Stimulated activated CD4-positive, alpha-beta T cell treated with anti-CD3 and anti-CD28 coated beads, Interleukin-15, amount 100 ng/mL, for 48 hours (primary cell): Measurements from ENCODE around the gene IRF4.

Source experiments
- DNase-seq, 2 donors: peaks; one replicate each; pipeline ENCODE4 v3.0.0-alpha.2; 2020; ENCODE audit warnings: low read depth in 2 of 2

Gene IRF4

DNA sequence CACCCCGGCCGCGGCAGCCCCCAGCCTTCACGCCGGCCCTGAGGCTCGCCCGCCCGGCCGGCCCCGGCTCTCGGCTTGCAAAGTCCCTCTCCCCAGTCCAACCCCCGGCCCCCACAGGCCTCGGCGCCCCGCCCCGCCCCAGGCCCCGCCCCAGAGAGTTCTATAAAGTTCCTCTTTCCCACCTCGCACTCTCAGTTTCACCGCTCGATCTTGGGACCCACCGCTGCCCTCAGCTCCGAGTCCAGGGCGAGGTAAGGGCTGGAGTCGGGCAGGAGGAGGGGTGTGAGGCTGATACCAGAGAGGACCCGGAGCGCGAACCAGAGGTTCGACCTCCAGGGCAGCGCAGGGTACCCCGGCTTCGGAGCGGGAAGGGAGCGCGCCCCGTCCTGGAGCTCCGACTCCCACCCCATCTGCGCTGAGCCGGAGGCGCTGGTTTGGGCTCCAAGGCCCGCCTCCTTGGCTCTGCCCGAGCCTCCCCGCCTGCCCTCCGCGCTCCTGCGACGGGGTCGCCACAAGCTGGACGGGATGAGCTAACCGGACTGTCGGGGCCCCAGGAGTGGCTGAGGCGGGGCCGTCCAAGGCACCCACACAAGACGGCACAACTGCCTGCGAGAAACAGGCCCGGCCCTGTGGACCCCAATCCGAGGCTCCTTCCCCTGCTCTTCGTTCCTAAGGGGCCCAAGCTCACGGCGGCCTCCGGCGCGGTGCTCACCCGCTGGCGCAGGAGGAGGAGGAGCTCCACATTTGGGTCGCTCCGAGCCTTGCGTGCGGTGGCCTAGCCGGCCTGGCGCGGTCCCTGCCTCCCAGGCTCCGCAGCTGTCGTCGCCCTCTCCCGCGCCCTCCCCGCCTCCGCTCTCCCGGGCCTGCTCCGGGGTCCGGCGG is at the start of gene IRF4:
Gene IRF4 (plus strand): TSS at position 194 of the 882 bp plus-strand sequence. CDS start 1,401 bp downstream, outside the sequence.
- peak in 1 of 2 donors; percentile 64 for DNase-seq

DNA sequence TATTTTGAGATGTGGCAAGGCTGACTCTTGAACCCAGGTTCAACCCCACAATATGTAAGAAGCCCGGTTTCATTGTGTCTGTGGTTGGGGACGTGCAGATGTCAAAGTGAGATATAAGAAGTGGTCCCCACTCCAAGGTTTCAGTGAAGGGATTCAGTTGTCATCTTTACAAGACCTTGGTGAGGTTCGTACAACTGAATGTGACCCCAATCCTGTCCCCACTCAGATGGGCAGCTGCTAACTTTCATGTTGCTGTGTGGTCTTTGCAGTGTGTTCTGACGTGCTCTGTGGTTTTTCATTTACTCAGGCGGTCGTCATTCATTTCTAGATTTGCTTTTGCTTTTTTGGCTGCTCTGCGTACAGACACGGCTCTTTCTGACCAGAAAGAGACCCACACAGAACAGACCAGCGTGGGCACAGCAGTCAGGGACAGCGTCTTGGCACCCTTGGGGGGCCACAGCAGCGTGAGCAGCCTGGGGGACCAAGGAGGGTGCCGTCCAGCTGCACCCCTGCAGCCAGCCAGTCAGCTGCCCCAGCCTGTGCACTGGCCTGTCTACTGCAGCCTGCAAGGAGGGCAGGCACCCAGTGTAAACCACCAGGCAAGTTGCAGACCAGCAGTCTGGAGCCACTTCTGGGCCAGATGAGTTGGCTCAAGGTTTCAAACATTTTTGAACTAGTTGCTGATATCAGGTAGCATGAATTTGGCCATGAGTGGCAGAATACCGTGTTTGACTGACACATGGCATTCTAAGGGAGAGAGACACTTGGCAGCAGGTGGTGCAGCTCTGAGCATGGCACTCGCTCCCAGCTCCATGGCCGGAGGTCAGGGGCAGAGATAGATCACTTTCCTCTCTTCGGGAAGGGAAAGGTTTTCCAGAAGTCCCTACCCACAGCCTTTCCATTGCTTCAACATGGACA is 49.4 kb upstream of the IRF4 start:
- no peak for DNase-seq

DNA sequence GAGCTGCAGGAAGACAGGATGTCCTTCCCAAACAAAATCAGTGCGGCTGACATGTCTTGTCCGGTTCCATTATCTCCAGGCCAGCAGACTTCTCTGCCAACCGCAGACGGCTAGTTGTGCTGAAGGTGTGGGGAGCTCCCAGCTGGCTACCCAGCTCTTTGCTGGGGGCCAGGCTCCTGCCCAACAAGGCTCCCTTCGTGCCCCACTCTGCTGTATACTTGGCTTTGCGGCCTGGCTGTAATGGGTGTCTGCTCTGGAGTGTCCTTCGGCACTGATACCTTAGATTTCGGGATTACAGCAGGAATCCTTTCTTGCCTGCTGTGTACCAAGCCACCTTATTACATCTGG is 48.7 kb upstream of the IRF4 start:
- DNase-seq: no peak

DNA sequence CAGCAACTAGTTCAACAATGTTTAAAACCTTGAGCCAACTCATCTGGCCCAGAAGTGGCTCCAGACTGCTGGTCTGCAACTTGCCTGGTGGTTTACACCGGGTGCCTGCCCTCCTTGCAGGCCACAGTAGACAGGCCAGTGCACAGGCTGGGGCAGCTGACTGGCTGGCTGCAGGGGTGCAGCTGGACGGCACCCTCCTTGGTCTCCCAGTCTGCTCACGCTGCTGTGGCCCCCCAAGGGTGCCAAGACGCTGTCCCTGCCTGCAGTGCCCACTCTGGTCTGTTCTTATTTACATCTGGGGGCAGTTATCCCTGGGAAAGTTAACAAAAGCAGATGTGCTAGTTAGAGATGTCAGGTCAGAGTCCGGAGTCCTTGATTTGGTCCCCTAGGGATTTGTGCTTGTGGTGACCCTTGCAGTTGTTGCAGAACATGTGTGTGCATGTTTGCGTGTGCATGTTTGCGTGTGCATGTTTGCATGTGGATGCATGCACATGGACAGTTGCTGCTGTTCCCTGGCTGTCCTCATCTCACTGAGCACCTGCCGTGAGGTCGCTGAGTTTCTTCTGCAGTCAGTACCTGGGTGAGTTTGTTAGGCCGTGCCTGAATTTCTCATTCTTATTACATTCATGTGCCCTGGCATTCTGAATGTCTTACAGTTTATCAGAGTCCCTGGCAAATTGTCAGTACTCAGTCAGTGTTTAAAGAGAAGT is 48.2 kb upstream of the IRF4 start:
- no peak for DNase-seq

DNA sequence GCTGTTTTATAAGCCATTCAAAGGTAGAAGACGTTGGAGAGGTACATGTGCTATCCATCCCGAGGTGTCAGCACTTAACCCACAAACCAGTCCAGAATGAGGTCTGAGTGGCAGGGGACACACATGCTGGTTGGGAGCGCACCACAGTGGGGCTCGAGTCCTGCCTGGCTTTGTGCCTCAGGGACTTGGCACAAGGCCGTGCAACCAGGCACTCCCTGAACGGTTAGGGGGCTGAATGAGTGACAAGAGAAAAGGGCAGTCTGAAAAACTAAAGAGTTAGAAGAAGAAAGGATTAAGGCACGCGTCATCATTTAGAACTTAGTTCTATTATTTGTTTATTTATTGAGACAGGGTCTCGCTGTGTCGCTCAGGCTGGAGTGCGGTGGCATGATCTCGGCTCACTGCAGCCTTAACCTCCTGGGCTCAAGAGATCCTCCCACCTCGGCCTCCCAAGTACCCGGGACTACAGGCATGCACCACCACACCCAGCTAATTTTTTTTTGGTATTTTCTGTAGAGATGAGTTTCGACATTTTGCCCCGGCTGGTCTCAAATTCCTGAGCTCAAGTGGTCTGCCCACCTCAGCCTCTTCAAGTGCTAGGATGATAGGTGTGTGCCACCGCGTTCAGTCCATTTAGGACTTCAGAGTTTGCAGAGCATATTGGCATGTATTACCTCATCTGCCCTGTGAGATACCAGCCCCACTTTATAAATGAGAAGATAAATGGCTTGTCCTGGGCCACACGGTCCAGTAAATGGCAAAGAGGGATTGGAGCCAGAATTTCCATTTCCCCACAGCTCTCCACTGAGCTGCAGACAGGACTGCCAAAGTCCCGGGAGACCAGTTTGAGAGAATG is 47.4 kb upstream of the IRF4 start:
- DNase-seq: no peak

DNA sequence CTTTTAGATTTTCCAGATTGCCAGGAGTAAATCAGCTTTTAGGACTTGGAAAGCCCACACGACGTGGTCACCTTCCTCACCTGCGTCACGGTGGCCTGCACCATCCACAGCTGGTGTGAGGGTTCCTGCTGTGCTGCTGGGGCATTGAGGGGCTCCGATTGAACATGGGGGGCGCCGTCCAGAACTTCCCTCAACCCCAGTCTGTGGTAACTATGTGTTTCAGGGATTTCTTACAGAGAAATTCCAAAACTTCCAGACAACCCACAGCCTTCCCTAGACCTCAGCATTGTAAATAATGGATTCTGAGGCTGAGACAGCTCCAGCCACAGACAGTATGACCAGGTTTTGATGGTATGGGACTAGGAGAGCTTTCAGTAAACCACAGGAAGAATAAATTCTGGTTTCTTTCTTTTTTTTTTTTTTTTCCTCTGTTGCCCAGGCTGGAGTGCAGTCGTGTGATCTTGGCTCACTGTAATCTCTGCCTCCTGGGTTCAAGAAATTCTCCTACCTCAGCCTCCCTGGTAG is 46.7 kb upstream of the IRF4 start:
- no peak for DNase-seq

DNA sequence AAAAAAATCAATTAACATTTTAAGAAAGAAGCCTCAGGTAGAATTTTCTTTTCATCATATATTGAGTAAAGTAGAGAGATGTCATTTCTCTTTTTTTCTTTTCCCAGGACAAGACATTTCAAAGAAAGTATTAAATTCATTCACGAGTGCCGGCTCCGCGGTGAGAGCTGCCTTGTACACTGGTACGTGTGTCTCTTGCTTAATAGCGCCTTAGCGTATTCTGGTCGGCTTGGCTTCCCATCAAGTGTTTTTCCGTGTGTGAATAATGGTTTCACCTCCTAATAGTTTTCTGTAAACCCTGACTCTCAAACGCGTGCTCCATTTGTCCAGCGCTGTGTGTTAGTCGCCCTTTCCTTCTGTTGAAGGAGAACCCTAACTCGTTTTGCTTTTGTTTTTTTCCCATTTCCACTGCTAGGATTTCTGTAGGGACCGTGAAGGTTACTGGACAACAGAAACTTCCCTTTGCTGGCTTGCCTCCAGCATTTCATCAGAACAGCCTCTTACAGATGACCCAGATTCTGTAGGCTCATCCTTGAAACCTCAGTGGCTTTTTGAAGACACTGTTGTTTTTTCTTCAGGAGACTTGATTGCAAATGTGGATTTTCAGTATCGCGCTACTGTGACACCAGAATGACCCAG is 45.7 kb upstream of the IRF4 start:
- DNase-seq: no peak

DNA sequence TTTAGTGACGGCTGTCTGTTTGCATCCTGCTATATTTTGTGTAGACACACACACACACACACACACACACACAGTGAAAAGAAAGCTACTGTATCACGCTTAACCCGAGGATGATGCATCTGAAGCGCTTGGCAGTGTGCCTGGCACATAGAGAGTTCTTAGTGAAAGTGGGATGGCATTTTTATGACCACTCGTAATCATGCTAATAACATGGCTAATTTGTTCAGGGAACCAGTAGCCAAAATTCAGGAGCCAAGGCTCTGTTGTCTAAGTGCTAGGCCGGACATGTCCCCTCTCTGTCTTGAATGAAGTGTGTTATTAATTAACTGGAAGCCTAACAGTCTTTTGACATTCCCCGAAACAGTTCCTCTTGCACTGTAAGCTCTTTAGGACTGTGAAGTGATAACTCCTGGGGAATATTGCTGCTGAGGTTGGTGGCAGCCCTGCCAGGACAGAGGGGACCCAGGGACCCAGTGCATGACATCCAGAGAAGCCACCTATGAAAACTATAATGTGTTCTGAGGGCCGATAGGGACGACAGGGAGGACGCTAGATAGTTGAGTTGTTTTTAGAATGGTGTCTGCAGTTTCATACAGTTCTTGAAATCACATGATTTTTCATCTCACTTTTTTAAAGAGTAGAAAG is 45.0 kb upstream of the IRF4 start:
- DNase-seq: no peak

DNA sequence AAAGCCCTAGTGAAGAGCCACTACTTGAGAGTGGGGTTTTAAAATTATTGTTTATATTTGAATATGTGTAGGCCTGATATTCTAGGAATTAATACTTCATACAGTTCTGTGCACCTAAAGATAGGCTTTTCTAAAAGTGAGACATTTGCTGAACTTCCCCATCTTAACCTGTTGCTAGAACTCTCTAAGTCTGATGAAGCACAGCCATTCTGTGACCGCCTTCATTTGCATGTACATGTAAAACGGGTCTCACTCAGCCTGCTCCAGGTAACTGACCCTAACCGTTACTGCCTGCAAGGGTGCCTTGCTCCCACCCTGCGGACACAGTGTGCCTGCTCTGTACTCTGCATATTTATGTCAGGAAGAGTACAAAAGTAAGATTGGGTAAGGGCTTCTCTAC is 44.3 kb upstream of the IRF4 start:
- no peak for DNase-seq

DNA sequence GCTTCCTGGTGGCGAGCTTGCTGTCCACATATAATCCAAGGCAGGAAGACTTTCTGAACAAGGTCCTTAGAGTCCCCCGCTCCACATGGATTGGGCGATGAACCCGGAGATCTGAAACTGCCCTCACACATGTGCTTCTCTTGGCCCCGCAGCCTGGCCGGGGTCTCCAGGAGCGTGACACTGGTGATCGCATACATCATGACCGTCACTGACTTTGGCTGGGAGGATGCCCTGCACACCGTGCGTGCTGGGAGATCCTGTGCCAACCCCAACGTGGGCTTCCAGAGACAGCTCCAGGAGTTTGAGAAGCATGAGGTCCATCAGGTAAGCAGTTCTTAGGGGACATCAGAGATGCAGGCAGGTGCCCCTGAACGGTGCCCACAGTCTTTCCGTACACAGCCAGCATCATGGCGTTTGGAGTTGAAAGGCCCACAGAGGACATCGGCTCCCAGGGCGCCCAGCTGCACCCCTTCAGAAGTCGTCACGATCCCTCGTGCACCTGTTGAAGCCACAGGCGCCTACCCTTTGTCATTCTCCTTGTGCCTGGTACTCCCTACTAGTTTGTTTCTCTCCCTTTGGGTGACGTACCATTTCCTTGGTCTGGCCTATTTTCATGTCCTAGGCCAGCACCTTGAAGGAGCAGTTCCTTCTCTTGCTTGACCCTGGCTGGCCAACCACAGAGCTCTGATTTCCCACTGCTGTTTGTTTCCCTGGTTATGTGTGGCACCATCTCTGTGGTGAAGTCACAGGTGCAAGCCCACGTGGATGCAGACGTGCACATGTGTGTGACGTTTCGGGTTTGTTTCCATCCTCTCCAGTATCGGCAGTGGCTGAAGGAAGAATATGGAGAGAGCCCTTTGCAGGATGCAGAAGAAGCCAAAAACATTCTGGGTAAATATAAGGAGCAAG is 43.3 kb upstream of the IRF4 start:
- no peak for DNase-seq

DNA sequence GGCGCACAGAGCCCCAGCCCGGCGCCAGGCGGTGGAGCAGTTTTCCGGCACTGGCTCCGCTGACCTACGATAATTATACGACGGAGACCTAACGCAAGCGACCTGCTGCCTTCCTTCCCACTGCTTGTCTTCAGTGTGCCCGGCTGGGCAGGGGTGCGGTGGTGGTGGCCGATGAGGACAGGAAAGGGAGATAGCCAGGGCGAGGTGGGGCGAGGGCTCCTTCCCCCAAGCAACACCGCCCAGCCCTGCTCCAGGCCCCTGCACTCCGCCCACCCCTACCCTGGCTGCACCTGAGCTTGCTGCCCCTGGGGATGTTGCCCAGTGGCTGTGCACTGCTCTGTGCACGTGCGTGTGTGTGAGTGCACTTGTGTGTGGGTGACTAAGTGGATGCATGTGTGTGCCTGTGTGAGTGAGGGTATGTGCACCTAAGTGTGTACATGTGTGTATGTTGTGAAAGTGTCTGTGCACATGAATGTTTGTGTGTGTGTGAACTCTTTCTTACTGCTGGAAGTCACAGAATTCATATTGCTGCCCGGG is 42.6 kb upstream of the IRF4 start:
- DNase-seq: no peak

DNA sequence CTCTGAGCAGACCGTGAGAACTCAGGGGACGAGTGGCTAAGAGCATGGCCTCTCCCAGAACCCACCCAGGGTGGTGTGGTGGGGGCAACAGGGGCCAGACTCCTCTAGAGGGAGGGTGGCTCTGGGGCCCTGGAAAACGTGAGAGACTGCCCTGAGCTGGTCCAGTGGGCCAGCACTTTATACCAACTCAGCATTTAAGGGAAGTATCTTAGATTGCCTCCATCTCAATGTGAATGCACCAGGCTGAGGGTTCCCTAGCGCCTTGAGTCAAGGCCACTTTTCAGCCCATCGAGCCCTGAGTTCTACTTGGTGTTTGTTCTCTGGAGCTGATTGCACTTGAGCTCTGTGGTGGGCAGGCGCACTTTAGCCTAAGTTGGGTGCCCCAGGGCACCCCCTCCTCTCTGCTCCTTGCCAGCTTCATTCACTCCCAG is 42.0 kb upstream of the IRF4 start:
- no peak for DNase-seq

DNA sequence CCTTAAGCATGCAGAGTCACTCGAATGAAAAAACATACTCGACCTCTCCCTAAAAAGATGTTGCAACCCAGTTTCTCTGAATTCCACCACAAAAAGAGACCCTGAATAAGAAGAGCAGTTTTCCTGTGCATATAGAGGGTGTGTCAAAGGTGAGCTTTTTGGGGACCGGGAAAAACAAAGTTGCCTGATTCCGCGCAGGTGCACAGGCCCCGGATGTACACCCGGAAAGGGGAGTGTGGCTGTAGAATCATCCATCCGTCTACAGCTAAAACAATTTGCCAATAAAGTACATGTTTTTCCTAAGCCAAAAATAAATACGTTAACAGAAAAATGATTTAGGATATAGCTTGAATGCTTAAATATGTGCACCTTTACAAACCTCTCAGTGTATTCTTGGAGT is 41.2 kb upstream of the IRF4 start:
- no peak for DNase-seq

DNA sequence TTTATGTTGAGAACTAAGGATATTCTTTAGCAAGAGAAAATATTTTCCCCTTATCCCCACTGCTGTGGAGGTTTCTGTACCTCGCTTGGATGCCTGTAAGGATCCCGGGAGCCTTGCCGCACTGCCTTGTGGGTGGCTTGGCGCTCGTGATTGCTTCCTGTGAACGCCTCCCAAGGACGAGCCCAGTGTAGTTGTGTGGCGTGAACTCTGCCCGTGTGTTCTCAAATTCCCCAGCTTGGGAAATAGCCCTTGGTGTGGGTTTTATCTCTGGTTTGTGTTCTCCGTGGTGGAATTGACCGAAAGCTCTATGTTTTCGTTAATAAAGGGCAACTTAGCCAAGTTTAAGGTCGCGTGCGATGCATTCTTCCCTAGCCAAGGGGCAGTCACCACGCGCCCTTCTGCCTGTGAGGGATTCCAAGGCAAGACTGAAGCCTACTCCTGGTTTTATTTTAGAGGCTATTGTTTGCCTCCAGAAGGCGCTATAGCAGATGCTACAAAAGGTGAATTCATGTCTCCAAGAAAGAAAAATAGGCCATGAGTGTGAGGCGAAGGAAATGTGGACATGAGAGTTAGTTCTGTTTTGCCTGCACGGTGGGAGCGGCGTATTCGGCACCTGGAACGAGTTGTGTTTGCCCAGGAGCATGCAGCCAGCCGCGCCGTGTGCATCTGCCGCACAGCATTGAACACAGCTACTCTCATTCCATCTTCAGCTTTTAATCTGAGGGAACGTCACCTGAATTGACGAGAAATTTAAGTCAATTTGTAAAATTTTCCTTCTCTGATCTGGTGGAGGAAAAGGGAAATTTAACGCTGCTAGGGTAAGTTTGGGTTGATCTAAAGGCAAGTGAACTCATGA is 40.3 kb upstream of the IRF4 start:
- DNase-seq: no peak

DNA sequence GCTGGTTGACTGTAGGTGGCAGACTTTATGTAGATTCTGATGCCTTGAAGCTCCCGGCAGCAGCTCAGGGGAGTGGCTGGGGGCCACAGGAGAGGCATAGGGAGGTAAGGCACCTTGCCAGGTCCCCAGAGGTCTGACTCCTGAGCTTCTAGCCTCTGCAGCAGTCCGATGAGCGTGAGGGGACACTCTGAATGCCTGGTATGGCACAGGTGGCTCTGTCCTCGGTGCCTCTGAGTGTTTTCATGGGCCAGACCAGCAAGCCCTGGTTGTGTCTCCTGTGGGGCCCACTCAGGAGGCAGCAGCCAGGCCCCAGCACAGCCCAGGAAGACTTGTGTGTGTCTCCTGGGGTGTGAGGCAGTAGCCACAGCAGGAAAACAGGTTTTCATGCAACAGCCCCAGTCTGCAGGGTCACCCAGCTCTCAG is 39.7 kb upstream of the IRF4 start:
- DNase-seq: no peak

DNA sequence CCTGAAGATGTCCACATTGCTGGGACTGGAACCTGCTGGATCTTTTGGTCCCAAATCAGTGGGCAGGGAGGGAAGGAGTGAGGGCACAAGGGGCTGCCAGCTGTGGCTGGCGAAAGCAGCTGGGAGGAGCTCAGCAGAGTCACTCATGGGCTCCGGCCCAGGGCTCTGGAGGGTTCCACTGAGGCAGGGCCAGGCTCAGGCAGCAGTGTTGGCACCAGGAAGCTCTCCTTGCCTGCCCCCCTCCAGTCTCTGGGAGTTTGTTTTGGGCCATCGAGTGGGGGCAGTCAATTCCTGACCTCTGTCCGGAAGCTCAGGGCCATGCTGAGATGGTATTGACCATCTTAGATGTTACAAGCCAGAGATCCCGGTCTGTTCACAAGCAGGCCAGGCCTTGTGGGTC is 39.1 kb upstream of the IRF4 start:
- no peak for DNase-seq

DNA sequence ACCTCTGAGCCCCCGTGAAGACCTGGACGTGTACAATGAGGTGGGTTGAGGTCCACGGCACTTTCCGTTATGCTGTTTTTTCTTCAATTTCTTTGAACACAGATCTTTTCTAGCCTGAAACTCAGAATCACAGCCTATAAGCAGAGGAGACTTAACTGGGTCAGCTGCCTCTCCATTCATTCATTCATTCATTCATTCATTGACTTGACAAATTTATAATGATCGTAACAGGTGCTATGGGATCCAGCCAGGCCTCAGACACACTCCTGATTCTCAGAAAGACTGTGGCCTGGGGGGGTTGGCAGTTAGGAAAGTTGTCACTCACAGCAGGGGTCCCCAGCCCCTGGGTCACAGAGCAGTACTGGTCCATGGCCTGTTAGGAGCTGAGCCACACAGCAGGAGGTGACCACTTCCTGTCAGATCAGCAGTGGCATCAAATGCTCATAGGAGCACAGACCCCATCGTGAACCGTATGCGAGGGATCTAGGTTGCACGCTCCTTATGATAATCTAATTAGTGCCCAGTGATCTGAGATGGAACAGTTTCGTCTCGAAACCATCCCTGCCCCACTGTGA is 38.6 kb upstream of the IRF4 start:
- no peak for DNase-seq
